Testis (tissue), 2 donors: ENCODE data around the gene ACYP2.

ENCODE experiments used
- CTCF ChIP-seq, 3 experiments: fragments of 450-650 bp in 2 of 3; fragments of 200-600 bp in 1 of 3; sonication (generic) in 1 of 3; IDR thresholded peaks; one replicate each; pipeline ENCODE4 v1.5.1; 2016 to 2019; ENCODE audit warnings: antibody characterized with exemption in 3 of 3, mild to moderate bottlenecking in 2 of 3, moderate library complexity in 1 of 3
- POLR2A ChIP-seq: fragments of 450-650 bp; IDR thresholded peaks from one replicate; pipeline ENCODE4 v1.6.1; 2017; ENCODE audit warnings: antibody characterized with exemption, mild to moderate bottlenecking, moderate library complexity

GRCh38 chr2:54336136-54336976, 220.9 kb downstream of the ACYP2 start:
- TF ChIP-seq POLR2A (no peak), CTCF (IDR thresholded peaks at IDR 0.05) (no peak)
